ENCODE results near the gene GSTA3. TPM values are rescaled to one million over a fixed set of nuclear protein-coding genes. Genes with fewer than 3 reads are reported as not detected.

Gene GSTA3
- total RNA-seq, 1 experiment from 2014 or later: not detected

GRCh38 chr6:52894285-52894684 is 15.2 kb downstream of the GSTA3 start:
- in situ Hi-C loops (cut with HindIII; ENCODE audit: low pct_unique_long_range_greater_than_20kb, low sequenced_read_pairs): no loop called here
- BruUV-seq (replicated peaks): no TSS peak
- TF ChIP-seq, protein P1, sequence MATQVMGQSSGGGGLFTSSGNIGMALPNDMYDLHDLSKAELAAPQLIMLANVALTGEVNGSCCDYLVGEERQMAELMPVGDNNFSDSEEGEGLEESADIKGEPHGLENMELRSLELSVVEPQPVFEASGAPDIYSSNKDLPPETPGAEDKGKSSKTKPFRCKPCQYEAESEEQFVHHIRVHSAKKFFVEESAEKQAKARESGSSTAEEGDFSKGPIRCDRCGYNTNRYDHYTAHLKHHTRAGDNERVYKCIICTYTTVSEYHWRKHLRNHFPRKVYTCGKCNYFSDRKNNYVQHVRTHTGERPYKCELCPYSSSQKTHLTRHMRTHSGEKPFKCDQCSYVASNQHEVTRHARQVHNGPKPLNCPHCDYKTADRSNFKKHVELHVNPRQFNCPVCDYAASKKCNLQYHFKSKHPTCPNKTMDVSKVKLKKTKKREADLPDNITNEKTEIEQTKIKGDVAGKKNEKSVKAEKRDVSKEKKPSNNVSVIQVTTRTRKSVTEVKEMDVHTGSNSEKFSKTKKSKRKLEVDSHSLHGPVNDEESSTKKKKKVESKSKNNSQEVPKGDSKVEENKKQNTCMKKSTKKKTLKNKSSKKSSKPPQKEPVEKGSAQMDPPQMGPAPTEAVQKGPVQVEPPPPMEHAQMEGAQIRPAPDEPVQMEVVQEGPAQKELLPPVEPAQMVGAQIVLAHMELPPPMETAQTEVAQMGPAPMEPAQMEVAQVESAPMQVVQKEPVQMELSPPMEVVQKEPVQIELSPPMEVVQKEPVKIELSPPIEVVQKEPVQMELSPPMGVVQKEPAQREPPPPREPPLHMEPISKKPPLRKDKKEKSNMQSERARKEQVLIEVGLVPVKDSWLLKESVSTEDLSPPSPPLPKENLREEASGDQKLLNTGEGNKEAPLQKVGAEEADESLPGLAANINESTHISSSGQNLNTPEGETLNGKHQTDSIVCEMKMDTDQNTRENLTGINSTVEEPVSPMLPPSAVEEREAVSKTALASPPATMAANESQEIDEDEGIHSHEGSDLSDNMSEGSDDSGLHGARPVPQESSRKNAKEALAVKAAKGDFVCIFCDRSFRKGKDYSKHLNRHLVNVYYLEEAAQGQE (IDR thresholded peaks at IDR 0.05; ENCODE audit: insufficient read depth in 1 of 2, low read depth in 2 of 2, low read length in 1 of 2): no peak
- TF ChIP-seq CTCF (IDR thresholded peaks at IDR 0.05) (no peak), POLR2AphosphoS5 (IDR thresholded peaks at IDR 0.05; ENCODE audit: low read depth, low read length) (no peak), SIN3A (IDR thresholded peaks at IDR 0.05; ENCODE audit: borderline replicate concordance, insufficient read depth, low read depth, low read length) (no peak), TCF7L2 (IDR thresholded peaks at IDR 0.05; ENCODE audit: low read depth, low read length) (no peak)
- Histone ChIP-seq H3K4me1 (ENCODE audit: control insufficient read depth, insufficient read depth, low read length) (no peaks in the 10 kb centered on the region), H3K4me3 (ENCODE audit: low read depth in 2 of 2, low read length in 2 of 2) (no peak overlapping the region), H3K9me3 (ENCODE audit: control insufficient read depth, insufficient read depth, low read depth, low read length) (no peaks in the 10 kb centered on the region), H3K36me3 (ENCODE audit: control insufficient read depth, insufficient read depth, low read length) (no peaks in the 10 kb centered on the region), H3K27ac (ENCODE audit: low read length) (no peak overlapping the region), H3K27me3 (ENCODE audit: control insufficient read depth, insufficient read depth, low read length) (no peaks in the 10 kb centered on the region)
- ATAC-seq (no peak), DNase-seq (ENCODE audit: low read depth, low spot score) (no peak)
- ChIA-PET CTCF (no interaction called here), POLR2A (no interaction called here)
- intact Hi-C loops (cut with micrococcal nuclease; ENCODE audit: unreplicated experiment): no loop called here

GRCh38 chr6:52893803-52894202 is 15.7 kb downstream of the GSTA3 start:
- no peak for TF ChIP-seq POLR2AphosphoS5 (IDR thresholded peaks at IDR 0.05; ENCODE audit: low read depth, low read length)
- no peak for TF ChIP-seq CTCF (IDR thresholded peaks at IDR 0.05)
- no peak for TF ChIP-seq TCF7L2 (IDR thresholded peaks at IDR 0.05; ENCODE audit: low read depth, low read length)
- no peak for TF ChIP-seq SIN3A (IDR thresholded peaks at IDR 0.05; ENCODE audit: borderline replicate concordance, insufficient read depth, low read depth, low read length)
- TF ChIP-seq, protein P1 (IDR thresholded peaks at IDR 0.05; ENCODE audit: insufficient read depth in 1 of 2, low read depth in 2 of 2, low read length in 1 of 2): no peak
- Histone ChIP-seq H3K4me1 (ENCODE audit: control insufficient read depth, insufficient read depth, low read length) (no peaks in the 10 kb centered on the region), H3K36me3 (ENCODE audit: control insufficient read depth, insufficient read depth, low read length) (no peaks in the 10 kb centered on the region), H3K27me3 (ENCODE audit: control insufficient read depth, insufficient read depth, low read length) (no peaks in the 10 kb centered on the region), H3K4me3 (ENCODE audit: low read depth in 2 of 2, low read length in 2 of 2) (no peak overlapping the region), H3K27ac (ENCODE audit: low read length) (no peak overlapping the region), H3K9me3 (ENCODE audit: control insufficient read depth, insufficient read depth, low read depth, low read length) (no peaks in the 10 kb centered on the region)
- DNase-seq (ENCODE audit: low read depth, low spot score) (no peak), ATAC-seq (no peak)
- in situ Hi-C loops (cut with HindIII; ENCODE audit: low pct_unique_long_range_greater_than_20kb, low sequenced_read_pairs): no loop called here
- no TSS peak for BruUV-seq (replicated peaks)
- CTCF ChIA-PET: no interaction called here
- intact Hi-C loops (cut with micrococcal nuclease; ENCODE audit: unreplicated experiment): no loop called here
- POLR2A ChIA-PET: no interaction called here
